Measurements from ENCODE around the gene PACRG.

PACRG gene

DNA sequence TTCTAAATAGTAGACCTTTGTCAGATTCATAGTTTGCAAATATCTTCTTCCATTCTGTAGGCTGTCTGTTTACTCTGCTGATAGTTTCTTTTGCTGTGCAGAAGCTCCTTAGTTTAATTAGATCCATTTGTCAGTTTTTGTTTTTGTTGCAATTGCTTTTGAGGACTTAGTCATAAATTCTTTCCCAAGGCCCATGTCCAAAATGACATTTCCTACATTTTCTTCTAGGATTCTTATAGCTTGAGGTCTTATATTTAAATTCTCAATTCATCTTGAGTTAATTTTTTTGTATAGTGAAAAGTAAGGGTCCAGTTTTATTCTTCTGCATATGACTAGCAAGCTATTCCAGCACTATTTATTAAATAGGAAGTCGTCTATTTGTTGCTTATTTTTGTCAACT is 287.0 kb downstream of the PACRG start:
- no peak for DNase-seq (ENCODE audit: low spot score)

DNA sequence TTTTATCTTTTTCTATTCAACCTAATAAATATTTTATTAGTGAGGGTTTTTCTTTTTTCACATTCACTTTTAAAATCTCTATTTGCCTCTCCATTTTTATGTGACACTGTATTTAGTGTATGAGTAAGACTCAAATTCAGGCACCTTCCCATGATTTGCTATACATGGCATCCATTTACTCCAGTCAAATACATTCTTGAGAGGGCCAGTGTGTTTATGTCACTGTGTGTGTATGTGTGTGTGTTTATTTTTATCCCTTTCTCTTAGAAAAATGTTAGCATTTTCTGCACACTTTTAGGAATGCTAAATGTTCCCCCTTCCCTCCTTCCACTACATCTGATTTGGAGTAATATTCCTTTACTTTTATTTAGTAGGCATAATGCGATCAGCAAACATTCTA is 290.0 kb downstream of the PACRG start:
- DNase-seq (ENCODE audit: low spot score), result no peak

DNA sequence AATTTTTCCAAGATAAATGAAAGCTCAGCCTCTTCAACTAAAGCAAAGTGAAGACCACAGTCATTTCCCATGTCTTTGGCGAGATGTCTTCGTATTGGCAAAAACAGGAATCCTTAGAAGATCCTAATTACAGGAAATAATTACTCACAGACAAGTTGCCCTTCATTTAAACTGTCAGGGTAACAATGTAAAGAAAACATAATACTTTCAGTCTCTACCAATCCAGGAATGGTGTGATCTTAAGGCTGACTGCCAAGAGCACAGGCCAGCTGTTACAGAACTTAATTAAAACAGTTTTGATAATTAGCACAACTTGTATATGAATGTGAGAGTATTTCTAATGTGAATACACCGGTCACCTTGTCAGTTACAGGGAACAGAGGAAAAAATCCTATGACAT is 292.2 kb downstream of the PACRG start:
- no peak for DNase-seq (ENCODE audit: low spot score)

DNA sequence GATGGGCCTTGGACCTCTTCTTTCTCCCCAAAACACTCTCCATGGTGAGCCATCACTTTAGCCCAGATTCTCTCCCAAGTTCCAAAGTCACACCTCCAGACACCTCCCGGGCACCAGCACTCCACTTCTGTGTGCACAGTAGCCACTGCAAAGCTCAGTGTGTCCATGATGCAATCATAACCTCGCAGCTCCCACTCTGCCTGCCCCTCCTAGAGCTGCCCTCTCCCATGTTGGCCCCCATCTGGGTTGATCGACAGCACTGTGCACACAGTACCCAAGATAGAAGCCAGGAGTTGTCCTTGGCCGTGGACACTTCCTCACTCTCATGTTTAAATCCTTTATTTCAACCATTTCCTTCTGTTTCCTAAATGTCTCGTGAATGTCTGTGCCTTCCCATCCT is 293.3 kb downstream of the PACRG start:
- DNase-seq (ENCODE audit: low spot score), result no peak

DNA sequence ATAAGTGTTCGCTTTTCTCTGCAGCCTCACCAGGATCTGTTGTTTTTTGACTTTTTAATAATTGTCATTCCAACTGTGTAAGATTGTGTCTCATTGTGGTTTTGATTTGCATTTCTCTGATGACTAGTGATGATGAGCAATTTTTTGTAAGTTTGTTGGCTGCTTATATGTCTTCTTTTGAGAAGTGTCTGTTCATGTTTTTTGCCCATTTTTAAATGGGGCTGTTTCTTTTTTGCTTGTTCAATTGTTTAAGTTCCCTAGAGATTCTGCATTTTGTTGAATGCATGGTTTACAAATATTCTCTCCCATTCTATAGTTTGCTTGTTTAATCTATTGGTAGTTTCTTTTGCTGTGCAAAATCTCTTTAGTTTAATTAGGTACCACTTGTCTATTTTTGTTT is 295.9 kb downstream of the PACRG start:
- no peak for DNase-seq (ENCODE audit: low spot score)

DNA sequence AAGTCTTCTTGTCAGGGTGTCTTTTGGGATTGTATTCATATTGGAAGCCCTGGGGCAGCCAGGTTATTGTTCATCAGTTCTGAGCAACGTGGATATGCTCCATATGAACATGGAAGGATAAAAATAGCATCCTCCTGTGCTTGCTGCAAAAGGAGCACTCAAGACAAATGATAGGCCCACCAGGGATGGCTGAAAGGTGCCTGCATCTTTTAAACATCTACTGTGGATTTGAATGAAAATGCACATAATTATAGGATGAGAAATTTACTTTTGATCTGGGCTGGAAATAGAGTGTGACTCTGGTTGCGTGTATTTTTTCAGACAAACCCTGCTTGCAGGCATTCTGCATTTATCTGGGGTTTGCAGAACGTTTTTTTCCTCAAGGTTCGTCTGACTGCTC is 299.1 kb downstream of the PACRG start:
- no peak for DNase-seq (ENCODE audit: low spot score)

DNA sequence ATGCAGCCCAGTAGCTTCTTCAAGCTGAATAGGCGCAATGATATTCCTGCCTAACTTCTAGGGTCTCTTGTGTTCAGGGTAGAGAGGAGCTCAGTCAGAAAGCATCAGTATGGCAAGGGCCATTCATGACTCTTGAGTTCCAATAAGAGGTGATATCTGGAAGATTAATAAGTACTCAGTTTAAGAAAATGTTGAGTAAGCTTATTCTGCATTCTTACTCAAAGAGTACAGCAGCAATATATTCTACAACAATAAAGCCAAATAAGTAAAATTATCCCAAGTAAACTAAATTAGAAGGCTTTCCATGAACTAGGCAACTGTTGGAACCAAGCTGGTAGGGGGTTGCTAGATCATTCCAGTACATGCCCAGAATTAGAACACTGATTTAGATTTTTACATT is 303.2 kb downstream of the PACRG start:
- no peak for DNase-seq (ENCODE audit: low spot score)

DNA sequence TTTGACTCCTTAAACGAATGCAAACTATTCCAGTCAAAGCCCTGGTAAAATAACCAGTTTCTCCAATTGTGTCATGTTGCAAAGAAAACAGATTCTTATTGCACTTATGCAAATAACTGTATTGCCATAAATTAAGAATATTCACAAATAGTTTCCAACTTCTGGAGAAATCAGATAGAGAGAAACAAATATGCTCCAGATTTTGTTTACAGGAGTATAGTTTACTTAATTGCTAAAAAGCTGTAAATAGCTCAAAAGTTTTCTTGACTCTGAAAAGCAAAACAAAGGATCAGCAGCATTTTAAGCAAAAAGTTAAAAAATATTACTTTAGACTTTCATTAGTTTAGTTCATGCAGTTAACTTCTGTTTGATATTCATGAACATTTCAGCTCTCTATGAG is 304.2 kb downstream of the PACRG start:
- DNase-seq (ENCODE audit: low spot score), result no peak

DNA sequence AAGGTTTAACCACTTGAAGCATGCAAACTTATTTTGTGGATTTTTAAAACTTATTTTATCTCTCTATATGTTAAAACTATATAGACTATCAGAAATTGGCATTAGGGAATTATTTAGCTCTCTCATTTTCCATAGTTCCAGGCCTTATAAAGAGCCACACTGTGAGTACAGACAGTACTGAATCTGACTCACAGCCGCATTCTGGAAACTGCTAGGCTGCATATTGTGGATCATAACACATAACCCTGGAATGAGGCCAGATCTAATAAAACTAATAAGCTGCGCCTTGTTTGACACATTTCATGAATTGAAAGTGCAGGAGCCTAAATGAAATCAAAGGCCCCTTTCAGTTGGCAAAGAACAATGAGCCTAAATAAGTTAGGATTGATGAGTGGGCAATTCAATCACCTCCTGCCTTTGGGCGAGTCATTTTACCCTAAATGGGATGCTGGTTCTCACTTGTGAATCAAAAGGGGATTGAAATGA is 308.4 kb downstream of the PACRG start:
- no peak for DNase-seq (ENCODE audit: low spot score)

DNA sequence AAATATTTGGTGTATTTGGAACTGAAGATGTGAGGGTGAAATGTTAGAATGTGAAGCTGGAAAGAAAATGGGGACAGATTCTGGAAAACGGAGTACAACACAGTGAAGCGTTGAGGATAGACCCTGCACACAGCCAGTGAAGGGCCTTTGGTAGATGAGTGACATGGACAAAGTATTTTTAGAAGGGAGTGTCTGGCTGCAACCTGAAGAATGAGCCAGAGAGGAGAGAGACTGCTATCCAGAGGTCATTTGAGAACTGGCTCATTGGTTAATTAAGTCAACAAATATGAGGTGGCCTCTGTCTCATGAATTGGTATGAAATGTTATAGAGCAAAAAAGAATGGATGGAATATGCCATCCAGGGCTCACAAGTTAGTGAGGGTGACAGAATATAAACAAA is 310.5 kb downstream of the PACRG start:
- DNase-seq (ENCODE audit: low spot score), result no peak

DNA sequence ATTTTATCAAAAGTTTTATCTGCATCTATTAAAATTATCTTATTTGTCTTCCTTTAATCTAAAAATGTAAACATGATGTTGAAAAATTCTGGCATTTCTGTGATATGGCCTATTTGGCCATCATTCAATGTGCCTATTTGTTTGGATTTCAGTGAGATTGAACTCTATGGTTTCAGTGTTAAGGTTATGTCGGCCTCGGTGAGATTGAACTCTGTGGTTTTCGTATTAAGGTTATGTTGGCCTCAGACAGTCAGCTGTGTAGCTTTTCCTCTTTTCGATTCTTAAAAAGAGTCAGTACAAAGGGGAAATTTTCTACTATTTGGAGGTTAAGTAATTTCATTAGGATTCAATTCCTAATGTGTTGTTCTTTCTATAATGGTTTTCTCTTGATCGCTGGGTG is 320.6 kb downstream of the PACRG start:
- no peak for DNase-seq (ENCODE audit: low spot score)

DNA sequence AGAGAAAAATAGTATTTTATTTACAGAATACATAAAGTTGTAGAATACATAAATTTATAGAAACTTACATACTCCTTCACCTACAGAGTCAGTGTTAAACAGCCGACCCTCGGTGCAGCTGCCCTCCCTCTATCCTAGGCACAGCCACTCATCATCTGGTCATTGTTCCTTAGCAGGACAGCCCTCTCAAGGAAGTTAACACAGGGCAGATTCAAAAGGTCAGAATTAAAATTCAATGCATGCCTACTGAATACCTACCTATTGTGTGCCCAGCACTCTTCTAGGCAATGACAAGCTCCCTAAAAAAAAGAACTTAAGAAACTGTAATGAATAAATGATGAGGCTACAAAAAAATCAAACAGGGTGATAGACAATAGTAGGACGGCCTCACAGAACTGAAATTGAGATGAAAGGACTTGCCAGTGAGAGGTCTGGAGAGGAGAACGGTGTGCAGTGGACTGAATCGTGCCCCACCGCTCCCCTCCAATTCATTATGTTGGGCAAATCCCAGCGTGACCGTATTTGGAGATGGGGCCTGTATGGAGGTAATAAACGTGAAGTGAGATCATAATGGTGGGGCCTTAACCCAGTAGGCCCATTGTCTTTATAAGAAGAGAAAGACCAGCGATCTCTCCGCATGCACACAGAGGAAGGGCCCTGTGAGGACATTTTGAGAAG is 326.0 kb downstream of the PACRG start:
- no peak for DNase-seq (ENCODE audit: low spot score)

DNA sequence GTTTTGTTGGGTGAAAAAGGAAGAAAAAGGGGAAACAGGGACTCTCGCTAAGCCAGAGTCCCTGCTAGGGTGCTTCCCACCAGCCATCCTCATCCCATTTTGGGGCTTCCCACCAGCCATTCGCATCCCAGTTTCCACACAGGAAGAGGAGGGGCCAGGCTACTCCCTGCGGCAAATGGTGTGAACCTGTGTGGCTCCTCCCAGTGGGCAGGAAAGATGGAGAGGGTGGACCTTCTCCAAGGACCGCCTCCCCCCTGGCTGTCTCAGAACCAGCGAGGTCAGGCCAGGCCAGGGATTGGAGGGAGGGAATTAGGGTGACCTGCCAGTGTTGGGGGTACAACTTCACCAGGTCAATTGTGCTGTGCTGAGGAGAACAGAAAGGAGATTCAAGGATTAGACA is 326.9 kb downstream of the PACRG start:
- DNase-seq (ENCODE audit: low spot score), result no peak

DNA sequence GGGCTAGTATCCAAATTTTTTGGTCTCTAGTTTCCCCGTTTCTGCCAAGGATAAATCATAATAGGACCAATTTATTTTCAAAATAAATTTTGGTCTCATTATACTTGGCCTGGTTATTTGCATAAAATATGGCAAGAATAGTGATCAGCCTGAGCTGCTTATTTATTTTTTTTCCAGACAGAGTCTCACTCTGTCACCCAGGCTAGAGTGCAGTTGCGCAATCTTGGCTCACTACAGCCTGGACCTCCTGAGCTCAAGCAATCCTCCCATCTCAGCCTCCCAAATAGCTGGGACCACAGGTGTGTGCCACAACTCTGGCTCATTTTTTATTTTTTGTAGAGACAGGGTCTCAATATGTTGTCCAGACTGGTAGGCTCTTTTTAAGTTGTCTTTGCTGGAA is 329.5 kb downstream of the PACRG start:
- DNase-seq (ENCODE audit: low spot score), result no peak

DNA sequence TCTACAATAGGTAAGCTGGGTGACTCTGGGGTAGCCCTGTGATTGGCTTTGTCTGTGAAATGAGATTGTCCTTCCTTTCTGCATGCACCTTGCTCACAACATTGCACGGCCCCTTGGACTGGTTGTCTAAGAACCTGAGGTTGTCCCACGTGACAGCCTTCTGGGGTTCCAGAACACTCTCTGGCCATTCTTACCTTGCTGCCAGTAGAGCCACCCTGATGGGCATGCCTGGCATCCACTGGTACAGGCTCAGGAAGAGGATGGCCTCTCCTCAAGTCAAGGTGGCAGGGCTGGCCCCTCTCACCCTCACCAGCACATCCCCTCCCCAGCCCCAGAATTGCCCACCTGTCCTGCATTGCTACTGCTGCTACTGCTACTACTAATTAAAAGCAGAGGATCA is 335.0 kb downstream of the PACRG start:
- DNase-seq (ENCODE audit: low spot score), result no peak

DNA sequence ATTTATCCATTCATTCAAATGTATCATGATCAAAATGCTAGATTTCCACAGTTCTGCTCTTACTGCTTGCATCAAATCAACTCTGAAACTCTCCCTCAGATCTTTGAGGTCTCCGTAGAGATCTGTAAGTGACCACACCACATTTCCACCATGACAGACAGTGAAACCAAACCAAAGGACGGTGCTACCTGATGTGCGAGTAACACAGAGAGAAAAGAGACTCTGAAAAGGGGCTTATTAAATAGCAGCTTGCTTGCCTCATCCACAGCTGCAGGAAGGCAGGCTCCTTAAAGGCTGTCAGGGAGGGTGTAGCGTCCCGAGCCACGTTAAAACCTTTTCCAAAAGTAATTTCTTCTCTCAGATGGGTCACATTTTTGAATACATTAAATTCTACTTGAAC is 335.8 kb downstream of the PACRG start:
- no peak for DNase-seq (ENCODE audit: low spot score)

DNA sequence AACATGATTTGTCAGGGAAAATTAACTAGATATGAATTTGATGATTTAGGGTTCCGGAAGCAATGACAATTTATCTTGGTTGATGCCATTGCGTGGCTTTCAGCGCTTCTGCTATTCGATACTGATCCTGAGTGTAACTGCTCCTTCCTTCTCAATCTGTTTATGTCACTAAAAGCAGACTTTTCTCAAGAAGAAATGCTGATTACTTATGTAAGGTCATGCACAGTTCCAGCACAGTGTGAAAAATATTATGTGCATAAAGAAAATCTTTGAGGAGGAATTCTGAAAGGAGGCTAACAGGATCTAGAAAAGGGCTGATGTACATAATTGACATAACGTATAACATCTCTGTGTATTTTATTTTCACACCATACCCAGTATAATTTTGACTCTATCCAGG is 336.6 kb downstream of the PACRG start:
- no peak for DNase-seq (ENCODE audit: low spot score)

DNA sequence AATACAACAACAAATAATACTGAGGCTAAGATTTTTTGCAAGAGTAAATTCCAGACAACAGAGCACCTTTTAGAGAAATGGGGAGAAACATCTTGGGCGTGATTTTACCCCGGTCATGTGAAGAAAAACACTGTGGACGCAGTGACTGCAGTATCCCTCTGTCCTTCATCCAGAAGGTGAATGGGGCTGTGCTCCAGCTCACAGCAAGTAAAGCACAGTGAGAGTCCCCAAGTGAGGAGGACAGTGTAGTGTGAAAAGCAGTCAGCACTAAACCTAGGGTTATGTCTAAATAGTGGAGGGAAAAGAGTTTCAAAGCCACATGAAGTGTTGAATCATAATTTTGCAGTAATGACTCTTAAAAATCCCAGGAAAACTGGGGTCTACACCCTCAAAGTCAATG is 338.4 kb downstream of the PACRG start:
- no peak for DNase-seq (ENCODE audit: low spot score)

DNA sequence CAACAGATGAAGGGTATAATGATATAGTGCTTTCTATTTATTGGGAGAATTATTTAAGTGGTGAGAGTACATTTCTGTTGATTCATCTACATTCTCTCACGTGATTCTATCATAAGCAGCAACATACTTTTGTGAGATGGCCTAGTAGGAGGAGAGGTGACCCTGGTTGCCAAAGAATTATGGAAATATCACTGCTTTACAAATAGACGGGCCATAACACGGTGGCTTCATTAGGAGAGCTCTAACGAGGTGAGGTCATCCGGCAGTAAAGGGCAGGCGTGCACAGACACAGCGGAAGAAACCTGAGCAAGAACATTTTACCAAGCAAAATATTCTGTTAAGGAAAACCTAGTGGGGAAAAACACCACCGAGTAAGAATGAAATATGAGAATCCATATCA is 349.4 kb downstream of the PACRG start:
- no peak for DNase-seq (ENCODE audit: low spot score)

DNA sequence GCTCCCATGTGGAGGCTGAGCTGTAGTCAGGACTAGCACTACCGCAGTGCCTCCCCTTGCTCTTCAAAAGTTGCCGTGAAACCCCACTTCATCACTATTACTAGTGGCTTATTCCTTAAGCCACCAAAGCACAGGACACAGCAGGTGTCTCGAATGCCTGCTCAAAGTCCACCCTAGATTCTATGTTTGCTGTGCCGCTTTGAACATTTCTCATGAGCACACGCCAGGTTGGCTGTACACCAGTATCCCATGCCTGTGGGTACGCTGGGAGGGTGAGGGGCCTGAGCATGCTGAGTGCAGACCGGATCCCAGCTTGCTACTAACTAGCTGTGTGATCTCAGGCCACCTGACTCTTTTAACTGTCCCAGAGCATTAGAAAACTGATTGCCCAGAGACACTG is 350.9 kb downstream of the PACRG start:
- no peak for DNase-seq (ENCODE audit: low spot score)

DNA sequence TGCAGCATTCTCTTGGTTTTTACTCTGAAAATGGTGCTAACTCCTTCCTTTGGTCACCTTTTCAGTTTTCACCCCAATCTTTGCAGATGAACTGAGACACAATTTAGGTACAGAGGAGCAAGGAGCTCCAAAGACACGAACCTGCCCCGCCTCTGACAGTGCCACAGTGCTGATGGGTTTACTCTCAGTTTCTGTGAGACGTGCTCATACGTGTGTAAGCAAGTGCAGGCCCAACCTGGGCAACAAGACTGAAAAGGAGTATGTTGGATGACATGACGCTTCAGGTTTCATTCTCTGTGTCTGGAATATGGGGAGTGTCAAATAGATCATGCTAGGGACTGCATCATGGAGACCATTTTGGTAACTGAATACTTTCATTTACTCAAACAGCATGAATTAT is 352.5 kb downstream of the PACRG start:
- DNase-seq (ENCODE audit: low spot score), result no peak

DNA sequence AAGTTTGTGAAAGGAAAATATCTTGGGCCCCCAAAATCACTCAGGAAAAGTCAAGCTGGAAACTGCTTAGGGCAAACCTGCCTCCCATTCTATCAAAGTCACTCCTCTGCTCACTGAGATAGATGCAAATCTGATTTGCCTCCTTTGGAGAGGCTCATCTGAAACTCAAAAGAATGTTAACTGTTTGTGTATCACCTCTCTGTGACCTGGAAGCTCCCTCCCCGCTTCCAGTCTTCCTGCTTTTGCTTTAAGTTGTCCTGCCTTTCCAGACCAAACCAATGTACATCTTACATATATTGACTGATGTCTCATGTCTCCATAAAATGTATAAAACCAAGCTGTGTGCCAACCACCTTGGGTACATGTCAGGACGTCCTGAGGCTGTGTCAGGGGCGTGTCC is 355.4 kb downstream of the PACRG start:
- DNase-seq (ENCODE audit: low spot score), result no peak

DNA sequence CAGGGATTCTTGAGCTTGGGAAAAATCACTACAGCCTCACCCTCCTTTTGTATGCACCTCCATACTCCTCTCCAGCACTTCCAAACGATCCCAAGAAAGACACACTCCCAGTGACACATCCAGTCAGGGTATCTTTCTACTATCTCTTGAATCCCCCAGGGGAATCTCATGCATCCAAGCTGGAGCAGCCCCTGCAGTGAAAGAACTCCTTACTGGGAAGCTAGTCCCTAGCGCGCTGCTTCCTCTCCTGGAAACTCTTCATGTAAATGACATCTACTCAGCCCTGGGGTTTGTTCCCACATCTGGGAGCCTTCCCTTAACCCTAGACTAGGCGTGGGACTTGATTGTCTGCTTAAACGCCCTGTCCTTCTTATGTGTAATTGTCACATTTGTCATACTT is 357.7 kb downstream of the PACRG start:
- no peak for DNase-seq (ENCODE audit: low spot score)

DNA sequence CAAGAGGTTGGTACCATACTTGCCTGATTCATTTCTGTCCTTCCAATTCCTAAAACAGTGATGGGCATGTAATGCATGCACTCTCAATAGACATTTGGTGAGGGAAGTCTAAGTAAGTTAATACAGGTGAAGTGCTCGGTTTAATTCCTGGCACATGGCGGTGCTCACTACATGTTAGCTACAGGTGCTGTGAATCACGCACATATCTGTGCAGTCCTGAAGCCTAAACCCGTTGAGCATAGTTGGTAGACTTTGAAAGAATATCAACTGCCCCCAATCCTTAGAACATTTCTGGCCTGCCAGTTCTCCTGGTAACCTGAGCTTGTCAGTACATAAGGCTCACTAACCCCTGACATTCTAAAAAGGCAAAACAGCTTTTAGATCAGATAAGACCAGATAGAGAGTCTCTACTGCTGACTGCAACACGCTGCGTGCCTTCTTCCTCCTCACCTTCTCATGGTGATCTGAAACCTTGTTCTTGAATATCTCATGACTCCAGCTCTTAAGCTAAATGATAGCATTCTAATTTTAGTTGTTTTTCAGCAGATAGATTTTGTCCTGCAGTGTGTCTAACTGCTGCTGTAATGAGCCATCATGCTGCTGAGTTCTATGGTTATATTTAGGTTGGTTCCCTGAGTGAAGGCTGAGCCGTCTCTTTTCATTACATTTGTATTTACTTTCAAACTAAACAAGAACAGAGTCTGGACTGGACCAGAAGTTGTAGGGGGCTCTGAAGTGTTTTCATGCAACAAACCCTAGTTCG is 358.3 kb downstream of the PACRG start:
- DNase-seq (ENCODE audit: low spot score), result no peak

Measured in RKO (cell line).